CD4-positive, CD25-positive, alpha-beta regulatory T cell (primary cell): ENCODE results near the gene CAPZB. TPM values are rescaled to one million over a fixed set of nuclear protein-coding genes. Genes with fewer than 3 reads are reported as not detected.
A peak's percentile ranks its signal among the peaks of the same experiment; 100 is the strongest.

Source experiments
- ATAC-seq, 2 donors: fragments of 150-1000 bp; cut with Tn5 transposase; one replicate each; pipeline ENCODE4 v1.10.0; 2021; ENCODE audit warnings: low read depth in 2 of 2, moderate number of reproducible peaks in 2 of 2, moderate library complexity in 1 of 2
- DNase-seq, 3 donors: peaks; one replicate each; pipeline versions ENCODE4 v3.0.0 to v3.0.0-alpha.2; 2012 to 2022; ENCODE audit warnings: mixed read lengths in 1 of 3
- H3K27ac ChIP-seq: one replicate; pipeline ENCODE4 v1.7.0; 2013; ENCODE audit warnings: mild to moderate bottlenecking, low read length; ENCODE audit not compliant: insufficient read depth, poor library complexity, severe bottlenecking
- H3K27me3 ChIP-seq: one replicate; pipeline ENCODE4 v1.7.0; 2013; ENCODE audit warnings: low read length; ENCODE audit not compliant: control insufficient read depth, insufficient read depth
- H3K36me3 ChIP-seq: one replicate; pipeline ENCODE4 v1.7.0; 2013; ENCODE audit warnings: mild to moderate bottlenecking, low read length, moderate library complexity; ENCODE audit not compliant: control insufficient read depth, insufficient read depth
- H3K4me1 ChIP-seq: 2 replicates; pipeline ENCODE4 v1.7.0; 2013; ENCODE audit warnings: mild to moderate bottlenecking, low read length; ENCODE audit not compliant: insufficient read depth, control insufficient read depth, poor library complexity, severe bottlenecking
- H3K4me3 ChIP-seq: one replicate; pipeline ENCODE4 v1.7.0; 2013; ENCODE audit warnings: low read depth, mild to moderate bottlenecking, low read length, moderate library complexity
- H3K9me3 ChIP-seq, 2 experiments: 1 replicate in 1 of 2; 2 replicates in 1 of 2; pipeline ENCODE4 v1.7.0; 2013; ENCODE audit warnings: low read length in 2 of 2, mild to moderate bottlenecking in 1 of 2, moderate library complexity in 1 of 2; ENCODE audit not compliant: control insufficient read depth in 2 of 2
- H3K27ac Mint-ChIP-seq, 3 donors: one replicate each; pipeline ENCODE4 v1.8.0; 2020 to 2022; ENCODE audit warnings: mild to moderate bottlenecking in 3 of 3, mixed read lengths in 3 of 3, moderate library complexity in 2 of 3
- H3K27me3 Mint-ChIP-seq: one replicate; pipeline ENCODE4 v1.8.0; 2022; ENCODE audit warnings: mild to moderate bottlenecking, mixed read lengths
- H3K36me3 Mint-ChIP-seq: one replicate; pipeline ENCODE4 v1.8.0; 2020; ENCODE audit warnings: mixed read lengths
- H3K4me1 Mint-ChIP-seq, 4 donors: one replicate each; pipeline ENCODE4 v1.8.0; 2020 to 2022; ENCODE audit warnings: mixed read lengths in 4 of 4, mild to moderate bottlenecking in 1 of 4
- H3K4me3 Mint-ChIP-seq, 4 donors: one replicate each; pipeline ENCODE4 v1.8.0; 2020 to 2022; ENCODE audit warnings: mild to moderate bottlenecking in 4 of 4, mixed read lengths in 4 of 4, moderate library complexity in 3 of 4
- H3K9me3 Mint-ChIP-seq, 7 donors: one replicate each; pipeline ENCODE4 v1.8.0; 2020 to 2022; ENCODE audit warnings: mixed read lengths in 7 of 7, mild to moderate bottlenecking in 3 of 7, moderate library complexity in 2 of 7
- polyA plus RNA-seq, 4 donors: library from polyadenylated mRNA; unstranded; fragments of 300-500 nt; fragmentation: Illumina TruSeq; gene quantifications; one replicate each; pipeline ENCODE4 v1.2.3, GENCODE V29; 2021
- total RNA-seq: library from RNA; stranded (reverse); gene quantifications from one replicate; pipeline ENCODE4 v1.2.3, GENCODE V29; 2022

CAPZB gene
- total and polyA plus RNA-seq, 5 donors from 2014 or later: 372 to 588 (median 462) TPM

- no peak for DNase-seq
- Histone ChIP-seq H3K4me3 (no peak overlapping the region), H3K27ac (no peak overlapping the region), H3K4me1 (peaks cover 58% of the 10 kb centered on the region), H3K9me3 (no peaks in the 10 kb centered on the region), H3K27me3 (no peaks in the 10 kb centered on the region), H3K36me3 (peaks cover 28% of the 10 kb centered on the region)
- H3K27me3 Mint-ChIP-seq: no peaks in the 10 kb centered on the region
- H3K27ac Mint-ChIP-seq: peak overlapping the region in 2 of 3 donors; percentile 42 to 57
- no peak overlapping the region for H3K4me3 Mint-ChIP-seq
- H3K9me3 Mint-ChIP-seq: no peaks in the 10 kb centered on the region
- peaks cover 34 to 93% (median 70%) of the 10 kb centered on the region in 4 donors for H3K4me1 Mint-ChIP-seq
- H3K36me3 Mint-ChIP-seq: peaks cover 13% of the 10 kb centered on the region
- ATAC-seq: no peak
Measured at GRCh38 chr1:19438516-19439195, 46.7 kb downstream of the CAPZB start.

- Histone ChIP-seq H3K4me3 (no peak overlapping the region), H3K27ac (no peak overlapping the region), H3K4me1 (peaks cover 62% of the 10 kb centered on the region), H3K9me3 (no peaks in the 10 kb centered on the region), H3K36me3 (peaks cover 32% of the 10 kb centered on the region), H3K27me3 (no peaks in the 10 kb centered on the region)
- Mint-ChIP-seq H3K36me3 (peaks cover 15% of the 10 kb centered on the region), H3K27me3 (no peaks in the 10 kb centered on the region), H3K4me3 (no peak overlapping the region), H3K27ac (peak overlapping the region in 2 of 3 donors; percentile 57 to 66), H3K9me3 (no peaks in the 10 kb centered on the region), H3K4me1 (peaks cover 39 to 95% (median 76%) of the 10 kb centered on the region in 4 donors)
- no peak for ATAC-seq
- no peak for DNase-seq
Measured at GRCh38 chr1:19437891-19438294, 47.4 kb downstream of the CAPZB start.

GRCh38 chr1:19436716-19437476 is 48.4 kb downstream of the CAPZB start:
- peaks cover 18% of the 10 kb centered on the region for H3K36me3 Mint-ChIP-seq
- Histone ChIP-seq H3K27ac (no peak overlapping the region), H3K36me3 (peaks cover 30% of the 10 kb centered on the region), H3K4me3 (no peak overlapping the region), H3K9me3 (no peaks in the 10 kb centered on the region), H3K4me1 (peaks cover 63% of the 10 kb centered on the region), H3K27me3 (no peaks in the 10 kb centered on the region)
- H3K27me3 Mint-ChIP-seq: no peaks in the 10 kb centered on the region
- no peaks in the 10 kb centered on the region for H3K9me3 Mint-ChIP-seq
- peak overlapping the region in 3 of 4 donors; percentile 3 to 39 (median 32) for H3K4me3 Mint-ChIP-seq
- H3K27ac Mint-ChIP-seq: peak overlapping the region; percentile 6 to 66 (median 17)
- no peak for ATAC-seq
- peak in 1 of 3 donors; percentile 46 for DNase-seq
- peaks cover 43 to 92% (median 73%) of the 10 kb centered on the region in 4 donors for H3K4me1 Mint-ChIP-seq

GRCh38 chr1:19435851-19436455 is 49.4 kb downstream of the CAPZB start:
- H3K9me3 ChIP-seq: no peaks in the 10 kb centered on the region
- H3K27me3 ChIP-seq: no peaks in the 10 kb centered on the region
- peaks cover 25% of the 10 kb centered on the region for H3K36me3 ChIP-seq
- Mint-ChIP-seq H3K27ac (peak overlapping the region; percentile 22 to 66 (median 48)), H3K36me3 (peaks cover 18% of the 10 kb centered on the region), H3K4me1 (peaks cover 43 to 91% (median 71%) of the 10 kb centered on the region in 4 donors), H3K27me3 (no peaks in the 10 kb centered on the region), H3K4me3 (peak overlapping the region; percentile 3 to 74 (median 36)), H3K9me3 (no peaks in the 10 kb centered on the region)
- peaks cover 65% of the 10 kb centered on the region for H3K4me1 ChIP-seq
- no peak for DNase-seq
- ATAC-seq: no peak
- no peak overlapping the region for H3K27ac ChIP-seq
- no peak overlapping the region for H3K4me3 ChIP-seq

- Mint-ChIP-seq H3K4me1 (peaks cover 43 to 91% (median 74%) of the 10 kb centered on the region in 4 donors), H3K4me3 (peak overlapping the region in 2 of 4 donors; percentile 5 to 27), H3K9me3 (no peaks in the 10 kb centered on the region), H3K36me3 (peaks cover 18% of the 10 kb centered on the region), H3K27me3 (no peaks in the 10 kb centered on the region), H3K27ac (peak overlapping the region; percentile 16 to 81 (median 55))
- DNase-seq: no peak
- H3K9me3 ChIP-seq: no peaks in the 10 kb centered on the region
- H3K4me1 ChIP-seq: peaks cover 69% of the 10 kb centered on the region
- no peak for ATAC-seq
- peaks cover 25% of the 10 kb centered on the region for H3K36me3 ChIP-seq
- no peak overlapping the region for H3K27ac ChIP-seq
- H3K4me3 ChIP-seq: no peak overlapping the region
- H3K27me3 ChIP-seq: no peaks in the 10 kb centered on the region
Measured at GRCh38 chr1:19435181-19435580, 50.2 kb downstream of the CAPZB start.

GRCh38 chr1:19433719-19433998 is 51.7 kb downstream of the CAPZB start:
- H3K4me1 ChIP-seq: peaks cover 65% of the 10 kb centered on the region
- H3K9me3 ChIP-seq: no peaks in the 10 kb centered on the region
- H3K27ac Mint-ChIP-seq: peak overlapping the region; percentile 16 to 56 (median 45)
- H3K36me3 ChIP-seq: peaks cover 20% of the 10 kb centered on the region
- peaks cover 18% of the 10 kb centered on the region for H3K36me3 Mint-ChIP-seq
- no peak overlapping the region for H3K4me3 ChIP-seq
- no peak for ATAC-seq
- H3K4me3 Mint-ChIP-seq: peak overlapping the region in 2 of 4 donors; percentile 45 to 68
- H3K27ac ChIP-seq: no peak overlapping the region
- no peaks in the 10 kb centered on the region for H3K27me3 Mint-ChIP-seq
- H3K9me3 Mint-ChIP-seq: no peaks in the 10 kb centered on the region
- no peak for DNase-seq
- peaks cover 46 to 91% (median 75%) of the 10 kb centered on the region in 4 donors for H3K4me1 Mint-ChIP-seq
- H3K27me3 ChIP-seq: no peaks in the 10 kb centered on the region

GRCh38 chr1:19432943-19433718 is 52.2 kb downstream of the CAPZB start:
- Histone ChIP-seq H3K27me3 (no peaks in the 10 kb centered on the region), H3K4me3 (no peak overlapping the region), H3K36me3 (peaks cover 15% of the 10 kb centered on the region), H3K4me1 (peaks cover 65% of the 10 kb centered on the region), H3K9me3 (no peaks in the 10 kb centered on the region), H3K27ac (no peak overlapping the region)
- Mint-ChIP-seq H3K36me3 (peaks cover 18% of the 10 kb centered on the region), H3K27me3 (no peaks in the 10 kb centered on the region), H3K4me3 (peak overlapping the region in 2 of 4 donors; percentile 29 to 45), H3K4me1 (peaks cover 49 to 90% (median 74%) of the 10 kb centered on the region in 4 donors), H3K9me3 (no peaks in the 10 kb centered on the region), H3K27ac (peak overlapping the region; percentile 16 to 74 (median 44))
- no peak for ATAC-seq
- no peak for DNase-seq
